Fibroblast of skin of back (primary cell): Measurements from ENCODE around the gene EIF5AL1. TPM values are rescaled to one million over a fixed set of nuclear protein-coding genes. Genes with fewer than 3 reads are reported as not detected.
"Not testable (repeated sequence)": the region's sequence is repeated elsewhere in the genome, so short reads cannot be mapped to it uniquely, and the experiment has no call there.

Experiments
- DNase-seq: peaks from one replicate; pipeline ENCODE4 v3.0.0-alpha.2; 2013
- polyA plus RNA-seq, 2 experiments: library from polyadenylated mRNA; unstranded; fragments of 120-200 nt; gene quantifications; one replicate each; pipeline ENCODE4 v1.2.1, GENCODE V29; 2013; ENCODE audit not compliant: insufficient read length in 2 of 2

EIF5AL1 gene
- 6.1 TPM for polyA plus RNA-seq (2013, experiment 1 of 2; ENCODE audit: insufficient read length)
- polyA plus RNA-seq (2013, experiment 2 of 2; ENCODE audit: insufficient read length), result 4.4 TPM

DNA sequence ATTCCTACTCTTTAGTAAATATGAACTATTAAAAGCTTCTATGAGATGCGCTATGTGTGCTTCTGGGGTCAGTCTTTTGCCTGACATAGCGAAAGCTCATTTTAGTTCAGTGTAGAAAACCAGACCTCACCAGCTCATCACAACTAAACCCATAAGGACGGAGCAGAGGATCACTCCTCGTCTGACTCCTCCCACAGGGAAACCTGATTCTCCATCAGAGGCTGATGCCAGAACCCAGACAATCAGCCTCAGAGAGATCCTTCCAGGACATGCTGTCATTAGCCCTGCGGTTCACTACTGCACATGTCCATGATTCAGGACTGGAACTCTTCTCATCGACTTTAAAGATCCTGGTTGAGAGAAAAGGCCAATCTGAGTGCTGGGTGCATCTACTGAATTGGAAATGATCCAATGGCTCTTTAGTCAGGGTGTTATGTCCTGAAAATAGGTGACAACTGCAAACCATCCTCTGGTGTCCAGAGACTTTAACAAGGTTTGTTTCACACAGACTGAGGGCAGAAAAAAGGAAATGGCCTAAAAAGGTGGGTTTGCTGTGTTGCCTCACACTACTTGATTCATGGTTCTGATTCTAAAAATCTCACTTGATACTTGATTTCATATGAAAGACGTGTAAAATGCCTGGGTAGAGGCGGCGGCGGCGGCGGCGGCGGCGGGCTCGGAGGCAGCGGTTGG lies at the start of gene EIF5AL1:
TSS of gene EIF5AL1 (plus strand) at position 643 of the 693 bp plus-strand sequence. CDS start 117 bp downstream, outside the sequence.
- not testable (repeated sequence) for DNase-seq

DNA sequence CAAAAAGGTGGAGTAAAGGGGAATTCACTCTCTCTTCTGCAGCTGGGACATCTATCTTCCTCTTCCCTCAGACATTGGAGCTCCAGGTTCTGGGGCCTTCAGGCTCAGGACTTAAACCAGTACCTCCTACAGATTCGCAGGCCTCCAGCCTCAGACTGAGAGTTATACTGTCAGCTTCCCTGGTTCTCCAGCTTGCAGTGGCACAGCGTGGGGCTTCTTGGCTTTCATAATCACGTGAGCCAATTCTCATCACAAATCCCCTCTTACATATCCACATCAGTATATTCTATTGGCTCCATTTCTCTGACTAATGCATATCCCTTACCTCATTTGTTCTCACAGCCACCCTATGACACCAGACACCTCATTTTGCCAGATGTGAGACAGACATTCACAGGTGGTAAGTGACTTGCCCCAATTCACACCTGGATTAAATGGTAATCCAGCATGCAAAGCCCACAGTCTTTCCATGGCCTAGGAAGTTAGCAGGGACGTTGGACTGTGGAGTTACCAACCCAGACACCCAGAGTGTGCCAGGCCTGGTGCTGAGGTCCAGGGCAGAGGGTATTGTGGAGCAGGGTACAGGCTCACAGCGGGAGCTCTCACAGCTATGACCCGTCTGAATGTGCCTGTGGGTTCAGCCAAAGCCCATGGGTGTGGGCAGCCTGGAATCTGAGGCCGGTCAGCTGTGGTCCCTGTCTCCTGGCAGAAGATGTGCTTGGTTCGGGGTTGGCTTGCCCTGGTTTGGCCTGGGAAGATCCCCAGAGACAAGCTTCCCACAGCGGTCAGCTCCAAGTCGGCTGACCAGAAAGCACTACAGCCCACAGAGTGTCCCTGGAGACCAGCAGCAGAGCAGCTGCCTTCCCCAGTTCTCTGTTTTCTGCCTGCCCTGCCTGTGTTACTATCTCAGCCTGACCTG lies 48.5 kb upstream of the EIF5AL1 start:
- DNase-seq, result no peak

DNA sequence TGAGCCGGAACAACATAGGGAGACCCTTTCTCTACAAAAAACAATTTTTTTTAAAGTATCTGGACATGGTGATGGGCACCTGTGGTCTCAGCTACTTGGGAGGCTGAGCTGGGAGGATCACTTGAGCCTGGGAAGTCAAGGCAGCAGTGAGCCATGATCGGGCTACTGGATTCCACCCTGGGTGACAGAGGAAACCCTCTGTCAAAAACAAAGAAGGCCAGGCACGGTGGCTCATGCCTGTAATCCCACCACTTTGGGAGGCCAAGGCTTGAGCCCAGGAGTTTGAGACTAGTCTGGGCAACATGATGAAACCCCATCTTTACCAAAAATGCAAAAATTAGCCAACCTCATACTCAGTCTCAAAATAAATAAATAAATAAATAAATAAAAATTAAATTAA lies 47.0 kb upstream of the EIF5AL1 start:
- DNase-seq, result no peak

DNA sequence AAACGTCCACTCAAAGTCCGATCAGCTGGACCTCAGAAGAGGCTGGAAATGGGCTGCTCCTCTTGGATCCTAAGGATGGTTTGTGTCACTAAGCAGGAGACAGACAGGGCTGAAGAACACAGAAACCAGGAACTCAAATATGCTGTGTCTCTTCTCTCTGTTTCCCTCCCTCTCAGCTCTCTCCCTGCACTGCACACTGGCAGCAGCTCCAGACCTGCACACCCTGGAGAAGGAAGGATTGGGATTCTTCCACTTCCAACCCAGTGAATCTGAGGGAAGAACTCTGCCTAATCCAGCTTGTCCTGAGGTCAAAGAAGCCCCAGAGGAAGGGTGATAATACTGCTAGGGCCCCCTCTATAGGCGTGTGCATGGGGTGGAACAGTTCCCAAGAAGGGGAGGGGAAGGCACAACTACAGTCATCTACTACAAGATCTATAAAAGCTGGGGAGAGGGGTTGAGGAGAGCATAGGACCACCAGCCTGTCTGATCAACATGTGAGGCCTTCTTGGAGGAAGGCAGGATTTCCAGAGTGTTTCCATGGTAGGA lies 44.2 kb upstream of the EIF5AL1 start:
- DNase-seq, result no peak

DNA sequence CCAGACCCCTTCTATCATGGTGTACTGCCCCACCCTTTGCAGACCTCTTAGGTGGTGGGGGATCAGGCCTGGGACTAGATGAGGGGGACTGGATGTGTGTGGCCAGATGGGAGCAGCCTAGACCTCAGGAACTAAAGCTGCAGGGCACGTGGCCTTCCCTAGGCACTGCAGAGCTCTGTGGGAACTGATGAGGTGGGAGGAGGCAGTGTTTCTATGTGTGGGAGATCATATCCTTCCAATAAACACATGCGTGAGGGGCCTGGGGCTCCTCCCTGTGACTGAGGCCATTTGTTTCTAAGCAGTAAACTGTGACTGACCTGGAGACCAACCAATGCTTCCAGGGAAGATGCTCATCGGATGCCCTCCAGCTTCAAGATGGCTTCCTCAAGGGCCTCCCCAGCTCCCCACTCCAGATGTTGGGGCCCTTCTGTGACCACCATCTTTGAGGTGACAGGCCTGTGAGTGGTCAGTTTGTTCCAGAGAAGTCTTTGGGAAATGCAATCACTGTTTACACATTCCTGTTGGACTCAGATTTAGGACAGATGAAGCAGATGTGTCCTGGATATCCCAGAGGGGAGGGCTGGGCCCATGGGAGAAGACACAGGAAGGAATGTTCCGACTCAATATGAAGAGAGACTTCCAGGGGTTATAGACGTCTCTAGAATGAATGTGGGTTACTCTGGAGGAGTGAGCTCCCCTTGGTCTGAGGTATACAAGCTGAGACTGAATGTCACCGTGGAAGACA lies 43.3 kb upstream of the EIF5AL1 start:
- no peak for DNase-seq

DNA sequence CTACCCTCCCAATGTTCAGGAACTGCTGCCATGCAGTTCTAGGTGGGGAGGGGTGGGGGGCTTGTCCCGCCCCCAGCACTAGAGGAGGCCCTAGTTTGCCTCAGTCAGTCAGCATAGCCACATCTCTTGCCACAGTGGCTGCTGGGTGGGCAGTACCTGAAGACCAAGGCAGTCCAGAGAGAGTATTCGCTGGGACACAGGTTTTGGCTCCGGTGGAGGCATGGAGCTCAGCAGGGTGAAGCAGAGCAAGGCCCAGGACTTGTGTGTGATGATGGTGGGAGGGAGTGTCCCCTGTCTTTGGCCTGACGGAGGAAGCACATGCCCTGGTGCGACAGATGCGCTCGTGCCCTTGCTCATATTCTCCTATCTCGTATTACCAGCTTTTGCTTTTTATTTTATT lies 42.2 kb upstream of the EIF5AL1 start:
- no peak for DNase-seq

DNA sequence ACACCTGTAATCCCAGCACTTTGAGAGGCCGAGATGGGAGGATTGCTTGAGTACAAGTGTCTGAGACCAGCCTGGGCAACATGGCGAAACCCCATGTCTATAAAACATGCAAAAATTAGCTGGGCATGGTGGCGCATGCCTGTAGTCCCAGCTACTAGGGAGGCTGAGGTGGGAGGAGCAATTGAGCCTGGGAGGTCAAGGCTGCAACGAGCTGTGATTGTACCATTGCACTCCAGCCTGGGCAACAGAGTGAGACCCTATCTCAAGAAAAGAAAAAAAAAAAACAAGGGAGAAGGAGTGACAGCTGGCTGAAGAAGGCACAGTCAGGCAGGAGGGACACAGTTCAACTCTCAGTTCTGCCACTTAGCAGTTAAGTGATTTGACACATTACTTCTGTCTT lies 40.6 kb upstream of the EIF5AL1 start:
- no peak for DNase-seq

DNA sequence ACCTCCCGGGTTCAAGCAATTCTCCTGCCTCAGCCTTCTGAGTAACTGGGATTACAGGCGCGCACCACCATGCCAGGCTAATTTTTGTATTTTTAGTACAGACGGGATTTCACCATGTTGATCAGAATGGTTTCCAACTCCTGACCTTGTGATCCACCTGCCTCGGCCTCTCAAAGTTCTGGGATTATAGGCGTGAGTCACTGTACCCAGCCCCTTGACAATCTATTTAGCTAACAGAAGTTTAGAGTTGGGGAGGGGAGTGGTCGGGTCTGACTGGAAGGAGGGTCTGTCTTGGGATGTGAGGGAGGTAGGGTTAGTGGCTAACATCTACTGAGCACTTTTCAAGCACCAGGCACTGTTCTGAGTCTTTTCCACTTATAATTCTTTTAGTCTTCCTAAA lies 39.9 kb upstream of the EIF5AL1 start:
- DNase-seq, result no peak

DNA sequence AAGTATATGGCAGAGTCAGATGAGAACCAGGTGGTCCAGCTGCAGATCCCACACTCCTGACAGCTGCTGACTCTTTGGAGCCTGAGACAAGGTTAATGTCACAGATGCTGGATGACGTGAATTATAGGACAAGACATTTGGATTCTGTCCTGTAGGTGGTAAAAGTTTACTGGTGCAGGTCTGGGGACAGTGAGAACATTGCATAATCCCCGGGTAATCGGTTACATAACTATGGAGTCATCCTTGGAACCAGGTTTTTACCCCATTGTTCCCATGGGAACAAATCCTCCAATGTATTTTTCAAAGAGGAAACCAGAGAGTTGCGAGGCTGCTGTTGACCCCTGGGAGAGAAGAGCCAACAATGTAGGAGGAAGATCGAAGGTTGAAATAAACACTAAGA lies 39.4 kb upstream of the EIF5AL1 start:
- no peak for DNase-seq

DNA sequence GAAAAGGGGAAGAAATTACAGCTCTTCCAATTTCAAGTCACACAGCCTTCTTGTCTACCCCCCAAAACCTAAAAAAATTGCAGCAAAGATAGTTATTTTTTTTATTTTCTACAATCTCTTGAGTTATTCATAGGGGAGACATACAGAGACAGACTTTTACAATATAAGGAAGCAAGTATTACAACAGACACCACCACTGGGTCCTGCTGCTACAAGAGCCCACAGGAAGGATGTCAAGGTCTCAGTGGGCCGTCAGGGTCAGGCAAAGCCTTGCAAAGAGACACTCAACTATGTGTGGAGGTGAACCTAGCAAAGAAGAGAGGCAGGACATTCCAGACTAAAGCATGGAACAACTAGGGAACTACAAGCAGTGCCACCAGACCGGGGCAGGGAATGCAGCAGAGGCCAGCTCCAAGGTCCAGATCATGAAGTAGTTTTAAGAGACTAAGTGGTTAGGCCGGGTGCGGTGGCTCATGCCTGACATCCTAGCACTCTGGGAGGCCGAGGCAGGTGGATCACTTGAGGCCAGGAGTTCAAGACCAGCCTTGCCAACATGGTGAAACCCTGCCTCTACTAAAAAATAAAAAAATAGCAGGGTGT lies 38.7 kb upstream of the EIF5AL1 start:
- no peak for DNase-seq

DNA sequence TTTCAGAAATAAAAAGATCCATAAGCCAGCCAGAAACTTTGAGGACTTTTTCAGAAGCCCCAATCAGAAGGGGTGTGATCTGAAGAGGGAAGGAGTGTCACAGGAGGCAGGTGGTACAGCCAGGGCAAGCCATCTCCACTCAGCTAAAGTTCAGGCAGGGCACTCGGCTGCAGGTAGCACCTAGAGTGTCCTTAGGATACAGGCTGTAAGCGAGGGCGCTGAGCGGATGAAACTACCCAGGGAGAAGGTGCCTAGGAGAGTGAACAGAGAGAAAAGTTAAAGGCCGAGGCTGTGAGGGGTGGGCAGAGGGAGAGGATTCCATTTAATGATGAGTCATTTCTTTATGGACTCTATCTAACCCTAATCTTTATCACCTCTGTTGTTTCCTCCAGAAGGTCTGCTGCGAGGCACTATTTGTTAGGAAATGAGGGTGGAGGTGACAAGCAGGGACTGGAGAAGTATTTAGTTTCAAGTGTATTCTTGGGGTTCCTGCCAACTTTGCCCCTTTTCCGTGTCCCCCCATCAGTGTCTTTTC lies 37.1 kb upstream of the EIF5AL1 start:
- DNase-seq, result no peak

DNA sequence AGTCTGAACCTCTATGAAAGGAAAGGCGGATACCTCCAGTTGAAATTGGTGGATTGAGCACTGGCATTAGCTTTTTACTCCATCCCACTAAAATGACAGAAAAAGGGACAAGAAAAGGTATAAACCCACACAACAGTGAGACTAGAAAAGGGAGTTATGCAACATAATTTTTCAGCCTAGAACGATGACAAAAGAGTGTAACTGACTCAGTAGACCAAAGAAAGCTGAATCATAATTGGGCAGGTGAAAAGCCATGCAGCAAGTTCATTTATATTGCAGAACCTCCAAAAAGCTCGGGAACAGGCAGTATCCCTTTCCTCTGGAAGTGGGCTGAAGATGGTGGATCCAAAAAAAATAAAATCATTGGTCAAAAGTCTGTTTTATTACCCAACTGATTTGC lies 36.5 kb upstream of the EIF5AL1 start:
- no peak for DNase-seq

DNA sequence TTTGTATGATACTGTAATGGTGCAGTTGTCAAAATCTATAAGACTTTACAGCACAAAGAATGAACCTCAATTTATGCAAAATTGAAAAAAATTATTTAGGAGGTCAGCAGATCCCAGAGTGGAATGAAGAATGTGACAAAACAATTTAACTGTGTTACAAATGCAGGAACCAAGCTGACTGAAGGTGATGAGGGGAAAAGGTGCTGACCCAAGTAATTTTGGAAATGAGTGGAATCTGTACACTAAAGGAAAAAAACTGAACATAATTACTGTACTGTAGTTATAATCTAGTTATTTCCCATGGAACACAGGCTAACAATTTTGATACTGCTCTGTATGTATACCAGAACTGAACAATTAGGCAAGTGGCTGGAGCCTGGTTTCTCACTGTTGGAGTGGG lies 35.7 kb upstream of the EIF5AL1 start:
- no peak for DNase-seq

DNA sequence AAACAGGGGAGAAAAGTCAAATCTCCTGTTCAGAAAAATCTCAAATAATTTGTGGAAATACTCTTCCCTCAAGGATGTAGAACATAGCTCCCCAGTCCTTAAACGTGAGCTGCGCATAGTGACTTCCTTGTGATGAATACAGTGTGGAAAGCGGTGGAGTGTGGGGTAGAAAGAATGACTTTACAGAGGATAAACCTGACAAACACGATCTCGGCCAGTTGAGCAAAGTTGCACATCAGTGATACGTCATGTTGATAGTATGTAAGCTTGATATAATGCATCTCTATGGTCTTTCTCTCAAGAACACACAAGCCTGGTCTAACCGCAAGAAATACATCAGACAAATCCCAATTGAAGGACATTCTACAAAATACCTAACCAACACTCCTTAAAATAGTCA lies 34.9 kb upstream of the EIF5AL1 start:
- no peak for DNase-seq

DNA sequence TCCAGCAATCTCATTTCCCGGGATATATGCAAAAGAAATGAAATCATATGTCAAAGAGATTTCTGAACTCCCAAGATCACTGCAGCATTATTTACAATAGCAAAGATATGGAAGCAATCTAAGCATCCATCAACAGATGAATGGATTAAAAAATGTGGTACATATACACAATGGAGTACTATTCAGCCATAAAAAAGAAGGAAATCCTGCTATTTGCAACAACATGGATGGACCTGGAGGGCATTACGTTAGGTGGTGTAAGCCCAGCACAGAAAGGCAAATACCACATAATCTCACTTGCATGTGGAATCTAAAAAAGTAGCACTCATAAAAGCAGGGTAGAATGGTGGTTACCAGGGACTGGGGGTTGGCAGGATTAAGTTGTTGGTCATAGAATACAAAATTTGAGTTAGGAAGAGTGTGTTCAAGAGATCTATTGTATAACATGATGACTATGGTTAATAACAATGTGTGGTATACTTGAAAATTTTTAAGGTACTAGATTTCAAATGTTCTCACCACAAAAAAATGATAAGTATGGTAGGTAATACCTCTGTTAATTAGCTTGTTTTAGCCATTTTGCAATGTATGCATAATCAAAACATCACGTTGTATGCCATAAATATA lies 32.9 kb upstream of the EIF5AL1 start:
- DNase-seq, result no peak

DNA sequence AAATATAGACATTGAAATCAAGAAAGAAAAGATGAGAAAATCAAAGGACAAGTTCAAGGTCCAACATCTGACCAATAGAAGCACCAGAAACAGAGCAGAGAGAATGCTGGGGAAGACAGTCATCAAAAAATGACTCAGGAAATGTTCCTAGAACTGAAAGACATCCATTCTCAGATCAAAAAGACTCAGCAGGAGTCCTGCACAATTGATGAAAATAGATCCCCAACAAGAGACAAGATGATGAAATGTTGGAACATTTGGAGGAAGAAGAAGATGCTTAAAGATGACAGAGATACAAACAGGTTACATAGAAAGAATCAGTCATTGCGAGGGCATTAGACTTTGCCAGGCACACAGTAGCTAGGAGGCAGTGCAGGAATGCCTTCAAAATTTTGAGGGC lies 30.0 kb upstream of the EIF5AL1 start:
- DNase-seq, result peak; percentile 40

DNA sequence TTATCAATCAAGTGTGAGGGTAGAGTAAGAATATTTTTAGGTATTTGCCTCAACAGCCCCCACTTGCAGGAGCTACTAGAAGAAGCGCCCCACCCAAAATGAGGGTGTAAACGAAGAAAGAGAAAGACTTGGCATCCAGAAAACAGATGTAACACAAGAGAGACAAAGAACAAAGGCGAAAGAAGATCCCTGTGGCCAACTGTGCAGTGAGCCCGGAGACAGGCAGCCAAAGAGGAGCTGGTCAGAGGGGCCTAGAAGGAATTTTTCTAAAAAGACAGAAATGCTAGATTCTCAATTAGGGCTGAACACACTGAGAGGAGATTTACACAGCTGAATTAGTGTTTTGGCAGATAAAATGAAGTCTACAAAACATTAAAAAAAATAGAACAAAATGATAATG lies 29.6 kb upstream of the EIF5AL1 start:
- no peak for DNase-seq

DNA sequence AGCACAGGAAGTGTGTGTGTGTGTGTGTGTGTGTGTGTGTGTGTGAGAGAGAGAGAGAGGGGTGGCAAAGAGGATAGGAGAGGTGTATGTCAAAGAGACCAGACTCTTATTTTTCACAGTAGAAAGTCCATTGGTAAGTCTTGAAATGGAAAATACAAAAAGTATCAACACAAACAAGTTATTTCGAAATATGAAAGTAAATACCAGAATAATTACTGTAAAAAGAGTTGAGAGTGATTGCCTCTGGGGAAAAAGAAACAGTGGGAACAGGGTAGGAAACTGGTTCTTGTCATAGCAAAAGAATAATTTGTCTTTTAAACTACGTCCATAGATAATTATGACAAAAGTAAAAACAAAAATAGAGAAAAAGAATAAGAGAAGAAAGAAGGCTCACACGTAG lies 29.0 kb upstream of the EIF5AL1 start:
- no peak for DNase-seq

DNA sequence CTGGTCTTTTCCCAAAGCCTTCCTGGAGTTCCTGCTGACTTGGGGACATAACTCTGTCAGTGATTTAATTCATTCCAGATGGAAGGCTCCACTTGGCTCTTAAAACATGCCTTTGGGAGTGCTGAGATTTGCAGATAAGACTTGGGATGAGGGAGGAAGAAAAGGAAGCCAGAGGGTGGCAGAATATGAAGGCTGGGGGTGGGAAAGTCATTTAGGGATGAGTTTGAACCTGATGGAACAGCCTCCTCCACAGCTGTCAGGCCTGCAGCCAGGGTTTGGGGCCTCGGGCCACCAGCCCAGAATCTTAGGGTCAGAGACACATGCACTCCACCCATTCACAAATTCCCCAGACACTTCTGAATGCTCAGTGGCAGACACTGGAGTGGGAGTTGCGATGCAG lies 28.4 kb upstream of the EIF5AL1 start:
- DNase-seq, result peak; percentile 91

DNA sequence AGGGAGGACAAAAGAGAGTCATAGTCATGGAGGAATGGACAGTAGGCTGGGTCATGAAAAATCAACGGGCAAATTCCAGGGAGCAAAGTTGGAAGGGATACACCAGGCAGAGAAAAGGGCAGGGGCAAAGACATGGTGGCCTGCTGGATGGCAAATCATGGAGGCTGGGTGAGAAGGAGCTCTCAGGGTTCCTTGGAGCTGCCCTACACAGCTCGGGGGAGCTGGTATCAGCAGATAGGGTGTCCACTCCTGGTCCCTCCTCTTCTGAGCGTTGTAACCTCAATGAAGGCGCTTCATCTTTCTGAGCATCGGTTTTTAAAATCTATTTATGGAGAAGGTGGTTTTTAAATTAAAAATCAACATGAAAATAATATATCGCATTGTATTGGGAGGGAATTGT lies 27.9 kb upstream of the EIF5AL1 start:
- DNase-seq, result no peak
